Measurements from ENCODE around the gene GPANK1. TPM values are rescaled to one million over a fixed set of nuclear protein-coding genes. Genes with fewer than 3 reads are reported as not detected.

The GPANK1 gene
- total RNA-seq, 1 experiment from 2014 or later, result 26.8 TPM

- TF ChIP-seq CTCF (conservative IDR thresholded peaks at IDR 0.05), result no peak
- Histone ChIP-seq H3K18ac (ENCODE audit: insufficient read length, low read depth, low read length) (peak within 1 kb of the TSS; percentile 94), H2AK5ac (ENCODE audit: insufficient read length, low read length) (no peak within 1 kb of the TSS), H3K14ac (ENCODE audit: insufficient read depth, low read length) (peak within 1 kb of the TSS; percentile 81), H3T11ph (ENCODE audit: low read length) (no peak within 1 kb of the TSS), H3K4me1 (ENCODE audit: insufficient read depth, low read length) (peaks cover 4% of the 10 kb centered on the region; the same call in 1 of the 2 replicates), H3K4me2 (ENCODE audit: insufficient read depth, insufficient read length, low read length) (peak within 1 kb of the TSS; percentile 91), H4K91ac (ENCODE audit: insufficient read length, low read depth, low read length) (no peak within 1 kb of the TSS), H2BK120ac (ENCODE audit: low read depth, low read length, poor library complexity, severe bottlenecking) (no peak within 1 kb of the TSS), H4K8ac (replicated peaks; ENCODE audit: insufficient read length, low read depth, low read length) (no peak within 1 kb of the TSS), H3K4ac (ENCODE audit: low read depth, low read length) (no peak within 1 kb of the TSS; the same call in 1 of the 2 replicates), H3K9me3 (ENCODE audit: control insufficient read depth, low read depth, low read length) (no peaks in the 10 kb centered on the region), H3K27me3 (ENCODE audit: insufficient read depth, low read length) (no peaks in the 10 kb centered on the region), H2BK12ac (ENCODE audit: insufficient read length, low read depth, low read length) (no peak within 1 kb of the TSS), H3K27ac (ENCODE audit: insufficient read length, low read depth, low read length) (no peak within 1 kb of the TSS), H3K23me2 (ENCODE audit: insufficient read length, low read depth, low read length, poor library complexity, severe bottlenecking) (peaks cover 6% of the 10 kb centered on the region), H4K5ac (ENCODE audit: insufficient read length, low read depth, low read length) (no peak within 1 kb of the TSS), H2AFZ (ENCODE audit: low read length) (peak within 1 kb of the TSS; percentile 43), H2BK5ac (ENCODE audit: insufficient read length, low read length) (no peak within 1 kb of the TSS), H2BK20ac (ENCODE audit: low read depth, low read length, poor library complexity, severe bottlenecking) (no peak within 1 kb of the TSS), H2BK15ac (ENCODE audit: low read depth, low read length) (no peak within 1 kb of the TSS), H3K9ac (ENCODE audit: extremely low read depth, insufficient read length, low read length) (peak within 1 kb of the TSS; percentile 79), H4K20me1 (ENCODE audit: control insufficient read depth, insufficient read depth, insufficient read length) (no peaks in the 10 kb centered on the region), H3K79me2 (ENCODE audit: insufficient read depth, low read length) (peaks cover 2% of the 10 kb centered on the region; the same call in 1 of the 2 replicates), H3K23ac (ENCODE audit: insufficient read length, low read depth, low read length) (no peak within 1 kb of the TSS), H3K56ac (ENCODE audit: insufficient read length, low read depth, low read length) (no peak within 1 kb of the TSS), H3K79me1 (ENCODE audit: insufficient read depth, low read depth, low read length, poor library complexity, severe bottlenecking) (peaks cover 6% of the 10 kb centered on the region)
- Mint-ChIP-seq H3K36me3 (ENCODE audit: insufficient read depth in 1 of 3, low read depth in 3 of 3) (peaks cover 0 to 18% (median 4%) of the 10 kb centered on the region in 3 experiments; a peak in 4 of 7 replicates), H3K4me1 (peaks cover 11% of the 10 kb centered on the region in 2 experiments), H3K27me3 (ENCODE audit: low read depth) (peaks cover 1% of the 10 kb centered on the region; the same call in 1 of the 2 replicates), H3K9me3 (no peaks in the 10 kb centered on the region; a peak in 1 of 5 replicates), H3K4me3 (peak within 1 kb of the TSS; percentile 96 to 98), H3K27ac (peak within 1 kb of the TSS; percentile 91 to 96 (median 96))
- WGBS (ENCODE audit: extremely low coverage, insufficient read length, low lambda C conversion rate), result no CpG with 5 or more reads among the region's 54 CpGs
- peak; percentile 99 for DNase-seq
Measured at GRCh38 chr6:31702819-31703716, 38.3 kb upstream of the GPANK1 start, which contains the start of gene ABHD16A. TSS of gene ABHD16A (minus strand) at chr6:31703324. CDS start at chr6:31703281, 43 bp downstream.
